ENCODE measurements around the gene CRB1.

Gene CRB1

DNA sequence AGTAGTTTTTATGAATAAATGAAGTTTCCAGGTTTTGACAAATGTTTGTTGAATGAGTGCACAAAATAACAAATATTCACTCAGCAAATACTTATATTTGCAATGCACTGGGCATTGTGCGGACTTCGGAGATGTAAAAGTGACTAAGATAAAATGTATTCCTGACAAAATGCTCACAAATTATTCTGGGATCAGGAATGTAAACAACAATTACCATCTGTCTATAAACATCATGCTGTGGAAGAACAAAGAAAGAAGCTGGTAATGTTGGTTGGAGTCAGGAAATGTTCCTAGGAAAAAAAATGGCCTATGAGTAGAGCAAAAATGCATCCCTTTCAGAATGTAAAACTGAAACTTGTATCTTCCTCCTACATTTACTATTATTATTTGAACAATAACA, 68.5 kb downstream of the CRB1 start:
- H3K4me3 ChIP-seq (ENCODE audit: low read depth in 1 of 5, low read length in 5 of 5) = no peak overlapping the region
- H3K27me3 ChIP-seq (ENCODE audit: control insufficient read depth in 5 of 5, insufficient read depth in 4 of 5, low read length in 5 of 5) = no peaks in the 10 kb centered on the region
- H3K9ac ChIP-seq (ENCODE audit: low read length in 5 of 5) = no peak overlapping the region
- H3K9me3 ChIP-seq (ENCODE audit: control insufficient read depth in 5 of 5, low read length in 5 of 5) = no peaks in the 10 kb centered on the region
- H3K4me1 ChIP-seq (ENCODE audit: control insufficient read depth in 5 of 5, insufficient read depth in 5 of 5, low read length in 5 of 5) = no peaks in the 10 kb centered on the region
- H3K27ac ChIP-seq (ENCODE audit: low read depth, low read length) = no peak overlapping the region
- H3K36me3 ChIP-seq (ENCODE audit: control insufficient read depth in 5 of 5, insufficient read depth in 5 of 5, low read length in 5 of 5) = no peaks in the 10 kb centered on the region

DNA sequence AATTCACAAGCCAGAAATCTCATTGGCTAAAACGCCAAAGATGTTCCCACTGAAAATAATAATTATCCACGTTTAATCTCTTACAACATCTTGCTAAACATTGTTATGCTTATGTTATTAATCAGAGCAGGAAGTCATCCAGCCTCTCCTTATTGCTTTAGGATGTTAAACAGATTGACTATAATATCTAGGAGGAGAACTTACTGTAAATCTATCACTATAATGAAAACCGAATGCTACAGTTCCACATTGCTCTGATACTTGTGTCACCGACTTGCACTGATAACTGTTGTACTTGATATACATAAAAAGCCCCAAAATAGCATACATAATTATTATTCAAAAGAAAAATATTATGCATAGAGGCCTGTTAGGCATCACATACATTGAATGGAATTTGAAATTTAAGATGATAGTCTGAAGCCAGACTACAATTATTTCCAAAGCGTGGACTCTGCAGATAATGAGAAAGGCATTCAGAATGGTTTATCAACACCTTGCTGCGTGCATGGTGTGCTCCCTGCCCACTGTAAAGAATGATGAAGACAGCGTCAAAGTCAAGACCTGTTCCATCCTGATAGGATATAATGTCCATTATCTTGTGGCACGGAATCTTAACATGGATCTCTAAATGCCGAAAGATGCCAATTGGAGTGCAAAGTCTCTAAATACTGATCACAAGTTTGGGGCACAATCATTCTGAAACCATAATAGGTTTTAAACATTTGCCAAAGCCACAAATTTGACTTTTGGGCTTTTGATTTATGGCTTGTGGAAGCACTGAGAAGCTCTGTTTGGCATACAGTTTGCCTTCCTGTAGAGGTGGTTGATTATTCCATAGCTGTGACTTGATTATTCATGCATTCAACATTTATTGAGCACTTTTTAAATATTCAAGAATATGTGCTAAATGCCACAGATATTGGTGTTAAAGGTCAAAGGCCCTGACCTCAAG, 71.3 kb downstream of the CRB1 start:
- no peak overlapping the region for H3K4me3 ChIP-seq (ENCODE audit: low read depth in 1 of 5, low read length in 5 of 5)
- H3K4me1 ChIP-seq (ENCODE audit: control insufficient read depth in 5 of 5, insufficient read depth in 5 of 5, low read length in 5 of 5) = peaks cover 0 to 8% (median 0%) of the 10 kb centered on the region in 5 donors
- no peak overlapping the region for H3K9ac ChIP-seq (ENCODE audit: low read length in 5 of 5)
- no peaks in the 10 kb centered on the region for H3K36me3 ChIP-seq (ENCODE audit: control insufficient read depth in 5 of 5, insufficient read depth in 5 of 5, low read length in 5 of 5)
- no peaks in the 10 kb centered on the region for H3K27me3 ChIP-seq (ENCODE audit: control insufficient read depth in 5 of 5, insufficient read depth in 4 of 5, low read length in 5 of 5)
- no peaks in the 10 kb centered on the region for H3K9me3 ChIP-seq (ENCODE audit: control insufficient read depth in 5 of 5, low read length in 5 of 5)
- H3K27ac ChIP-seq (ENCODE audit: low read depth, low read length) = no peak overlapping the region

DNA sequence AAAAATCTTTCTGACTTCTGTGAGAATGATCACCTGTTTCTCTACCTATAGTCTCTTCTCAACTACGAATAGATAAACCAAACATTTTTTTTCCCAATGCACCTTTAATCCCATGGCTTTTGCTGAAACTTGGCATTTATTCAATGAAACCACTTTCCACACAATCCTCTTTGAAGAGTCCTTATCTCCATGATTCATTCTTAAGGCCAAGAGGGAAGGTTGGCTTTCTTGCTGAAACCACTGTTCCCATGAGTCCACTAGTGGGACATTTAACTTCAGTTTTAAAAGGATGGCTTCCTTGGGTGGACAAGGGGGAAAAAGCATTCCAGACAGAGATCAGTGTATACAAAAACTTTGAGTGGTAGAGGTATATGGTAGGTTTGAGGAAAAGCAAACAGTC, 73.6 kb downstream of the CRB1 start:
- Histone ChIP-seq H3K27me3 (ENCODE audit: control insufficient read depth in 5 of 5, insufficient read depth in 4 of 5, low read length in 5 of 5) (no peaks in the 10 kb centered on the region), H3K27ac (ENCODE audit: low read depth, low read length) (no peak overlapping the region), H3K9me3 (ENCODE audit: control insufficient read depth in 5 of 5, low read length in 5 of 5) (no peaks in the 10 kb centered on the region), H3K4me3 (ENCODE audit: low read depth in 1 of 5, low read length in 5 of 5) (no peak overlapping the region), H3K9ac (ENCODE audit: low read length in 5 of 5) (no peak overlapping the region), H3K36me3 (ENCODE audit: control insufficient read depth in 5 of 5, insufficient read depth in 5 of 5, low read length in 5 of 5) (no peaks in the 10 kb centered on the region), H3K4me1 (ENCODE audit: control insufficient read depth in 5 of 5, insufficient read depth in 5 of 5, low read length in 5 of 5) (peaks cover 0 to 8% (median 0%) of the 10 kb centered on the region in 5 donors)

DNA sequence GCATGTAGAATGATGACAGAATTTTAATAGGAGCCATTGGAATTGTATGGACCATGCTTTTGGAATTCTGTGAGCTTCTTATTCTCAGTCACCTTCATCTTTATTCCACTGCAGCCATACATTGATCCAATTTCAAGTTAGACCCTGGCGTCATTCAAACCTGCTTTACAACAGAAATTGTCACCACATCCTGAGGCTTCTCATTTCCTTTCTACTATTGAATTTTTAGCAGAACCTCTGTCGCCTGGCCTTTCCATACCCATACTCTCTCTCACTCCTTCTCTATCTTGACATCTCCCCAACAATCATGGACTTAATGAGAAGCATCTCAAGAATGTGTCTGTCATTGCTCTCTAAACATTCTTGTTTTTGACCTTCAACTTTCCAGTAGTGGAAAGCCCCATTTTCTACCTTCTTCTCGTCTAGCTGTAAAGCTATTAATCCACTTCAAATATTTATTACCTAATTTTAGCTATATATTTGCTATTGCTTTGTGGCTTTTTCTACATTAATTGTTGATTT, 74.1 kb downstream of the CRB1 start:
- Histone ChIP-seq H3K4me1 (ENCODE audit: control insufficient read depth in 5 of 5, insufficient read depth in 5 of 5, low read length in 5 of 5) (peaks cover 0 to 8% (median 0%) of the 10 kb centered on the region in 5 donors), H3K27ac (ENCODE audit: low read depth, low read length) (no peak overlapping the region), H3K9ac (ENCODE audit: low read length in 5 of 5) (no peak overlapping the region), H3K4me3 (ENCODE audit: low read depth in 1 of 5, low read length in 5 of 5) (no peak overlapping the region), H3K27me3 (ENCODE audit: control insufficient read depth in 5 of 5, insufficient read depth in 4 of 5, low read length in 5 of 5) (no peaks in the 10 kb centered on the region), H3K36me3 (ENCODE audit: control insufficient read depth in 5 of 5, insufficient read depth in 5 of 5, low read length in 5 of 5) (no peaks in the 10 kb centered on the region), H3K9me3 (ENCODE audit: control insufficient read depth in 5 of 5, low read length in 5 of 5) (no peaks in the 10 kb centered on the region)

DNA sequence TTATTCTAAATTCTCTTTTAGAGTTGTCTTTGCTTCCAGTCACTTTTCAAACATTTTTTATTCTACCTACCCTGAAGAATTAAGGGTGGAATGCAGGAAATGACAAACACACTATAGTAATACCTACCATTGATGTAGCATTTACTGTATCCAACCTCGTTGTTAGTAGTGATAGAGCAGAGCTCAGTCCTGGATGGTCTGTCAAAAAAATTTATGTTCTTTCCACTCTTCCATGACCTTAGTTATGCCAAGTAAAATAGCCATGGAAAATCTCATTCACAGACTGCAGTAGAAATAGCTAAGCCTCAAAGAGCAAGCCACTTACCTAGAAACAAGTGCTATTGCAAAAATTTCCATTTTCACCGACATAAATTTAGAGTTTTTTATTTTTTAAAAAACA, 74.6 kb downstream of the CRB1 start:
- peaks cover 0 to 8% (median 0%) of the 10 kb centered on the region in 5 donors for H3K4me1 ChIP-seq (ENCODE audit: control insufficient read depth in 5 of 5, insufficient read depth in 5 of 5, low read length in 5 of 5)
- no peaks in the 10 kb centered on the region for H3K9me3 ChIP-seq (ENCODE audit: control insufficient read depth in 5 of 5, low read length in 5 of 5)
- H3K27ac ChIP-seq (ENCODE audit: low read depth, low read length) = no peak overlapping the region
- no peak overlapping the region for H3K9ac ChIP-seq (ENCODE audit: low read length in 5 of 5)
- no peaks in the 10 kb centered on the region for H3K36me3 ChIP-seq (ENCODE audit: control insufficient read depth in 5 of 5, insufficient read depth in 5 of 5, low read length in 5 of 5)
- no peak overlapping the region for H3K4me3 ChIP-seq (ENCODE audit: low read depth in 1 of 5, low read length in 5 of 5)
- no peaks in the 10 kb centered on the region for H3K27me3 ChIP-seq (ENCODE audit: control insufficient read depth in 5 of 5, insufficient read depth in 4 of 5, low read length in 5 of 5)

DNA sequence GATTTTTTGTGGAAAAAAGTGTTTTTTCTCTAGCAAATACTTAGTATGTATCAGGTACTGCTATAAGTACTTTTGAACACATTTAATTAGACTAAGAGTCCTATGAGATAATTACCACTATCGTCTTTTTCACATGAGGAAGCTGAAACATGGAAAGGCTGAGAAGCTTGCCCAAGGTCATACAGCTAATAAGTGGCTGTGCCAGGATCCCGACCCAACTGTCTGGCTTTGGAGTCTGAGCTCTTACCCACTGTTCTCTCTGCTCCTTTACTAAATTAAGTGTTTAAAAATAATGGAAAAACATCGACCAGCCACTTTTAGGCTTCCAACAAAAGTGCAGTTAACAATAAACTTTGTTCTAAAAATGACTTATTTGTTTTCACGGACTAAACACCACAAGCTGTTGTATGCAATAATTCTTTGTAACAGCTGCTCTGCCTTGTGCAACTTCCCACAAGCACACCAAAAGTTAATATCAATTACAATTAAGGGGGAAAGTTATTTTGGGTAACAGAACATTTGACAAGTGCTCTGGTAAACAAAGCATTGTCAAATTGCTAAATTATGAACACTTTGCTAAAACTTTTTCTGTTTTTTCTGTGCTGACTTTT, 75.7 kb downstream of the CRB1 start:
- Histone ChIP-seq H3K9ac (ENCODE audit: low read length in 5 of 5) (no peak overlapping the region), H3K9me3 (ENCODE audit: control insufficient read depth in 5 of 5, low read length in 5 of 5) (no peaks in the 10 kb centered on the region), H3K36me3 (ENCODE audit: control insufficient read depth in 5 of 5, insufficient read depth in 5 of 5, low read length in 5 of 5) (no peaks in the 10 kb centered on the region), H3K27me3 (ENCODE audit: control insufficient read depth in 5 of 5, insufficient read depth in 4 of 5, low read length in 5 of 5) (no peaks in the 10 kb centered on the region), H3K27ac (ENCODE audit: low read depth, low read length) (no peak overlapping the region), H3K4me1 (ENCODE audit: control insufficient read depth in 5 of 5, insufficient read depth in 5 of 5, low read length in 5 of 5) (peaks cover 0 to 8% (median 0%) of the 10 kb centered on the region in 5 donors), H3K4me3 (ENCODE audit: low read depth in 1 of 5, low read length in 5 of 5) (no peak overlapping the region)

DNA sequence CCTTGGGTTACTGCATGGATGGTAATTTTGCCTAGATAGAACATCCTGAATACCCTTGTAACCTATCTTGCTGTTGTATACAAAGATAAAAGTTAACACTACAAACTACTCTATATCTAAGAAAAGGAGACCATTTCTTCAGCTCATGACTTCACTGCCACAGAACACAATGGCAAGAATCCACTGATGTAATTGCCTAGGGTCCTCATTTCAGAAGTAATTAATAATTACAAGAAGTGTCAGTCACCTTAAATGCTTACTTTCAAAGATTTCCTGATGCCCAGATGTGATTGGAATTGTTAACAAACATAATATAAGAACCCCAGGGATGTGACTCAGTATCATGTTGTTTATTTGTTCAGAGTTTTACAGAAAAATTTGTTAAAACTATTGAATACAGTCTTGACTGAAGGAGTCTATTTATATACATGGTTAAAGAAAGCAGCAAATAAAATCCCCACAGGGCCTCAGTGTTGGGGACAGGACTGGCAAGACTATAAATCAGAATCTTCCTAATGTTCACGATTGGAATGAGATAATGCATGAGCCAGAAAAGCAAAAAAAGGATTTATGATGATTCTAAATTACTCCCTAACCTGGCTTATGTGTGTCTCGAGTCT, 83.9 kb downstream of the CRB1 start:
- Histone ChIP-seq H3K9me3 (ENCODE audit: control insufficient read depth in 5 of 5, low read length in 5 of 5) (no peaks in the 10 kb centered on the region), H3K4me1 (ENCODE audit: control insufficient read depth in 5 of 5, insufficient read depth in 5 of 5, low read length in 5 of 5) (no peaks in the 10 kb centered on the region), H3K27ac (ENCODE audit: low read depth, low read length) (no peak overlapping the region), H3K27me3 (ENCODE audit: control insufficient read depth in 5 of 5, insufficient read depth in 4 of 5, low read length in 5 of 5) (no peaks in the 10 kb centered on the region), H3K36me3 (ENCODE audit: control insufficient read depth in 5 of 5, insufficient read depth in 5 of 5, low read length in 5 of 5) (no peaks in the 10 kb centered on the region), H3K9ac (ENCODE audit: low read length in 5 of 5) (no peak overlapping the region), H3K4me3 (ENCODE audit: low read depth in 1 of 5, low read length in 5 of 5) (no peak overlapping the region)

DNA sequence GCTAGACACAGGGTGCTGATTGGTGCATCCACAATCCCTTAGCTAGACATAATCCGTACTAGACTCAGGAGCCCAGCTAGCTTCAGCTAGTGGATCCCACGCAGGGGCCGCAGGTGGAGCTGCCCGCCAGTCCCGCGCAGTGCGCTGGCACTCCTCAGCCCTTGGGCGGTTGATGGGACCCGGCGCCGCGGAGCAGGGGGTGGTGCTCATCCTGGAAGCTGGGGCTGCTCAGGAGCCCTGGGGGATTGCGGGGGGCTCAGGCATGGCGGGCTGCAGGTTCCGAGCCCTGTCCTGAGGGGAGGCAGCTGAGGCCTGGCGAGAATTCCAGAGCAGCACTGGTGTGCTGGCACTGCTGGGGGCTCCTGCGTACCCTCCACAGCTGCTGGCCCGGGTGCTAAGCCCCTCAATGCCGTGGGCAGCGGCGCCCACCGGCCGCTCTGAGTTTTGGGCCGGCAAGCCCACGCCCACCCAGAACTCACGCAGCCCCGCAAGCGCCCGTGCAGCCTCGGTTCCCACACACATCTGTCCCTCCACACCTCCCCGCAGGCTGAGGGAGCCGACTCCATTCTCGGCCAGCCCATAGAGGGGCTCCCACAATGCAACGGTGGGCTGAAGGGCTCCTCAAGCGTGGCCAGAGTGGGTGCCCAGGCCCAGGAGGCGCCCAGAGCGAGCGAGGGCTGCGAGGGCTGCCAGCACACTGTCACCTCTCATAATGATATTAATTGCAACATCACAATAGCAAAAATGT, 87.4 kb downstream of the CRB1 start:
- H3K4me3 ChIP-seq (ENCODE audit: low read depth in 1 of 5, low read length in 5 of 5) = no peak overlapping the region
- H3K27ac ChIP-seq (ENCODE audit: low read depth, low read length) = no peak overlapping the region
- no peaks in the 10 kb centered on the region for H3K36me3 ChIP-seq (ENCODE audit: control insufficient read depth in 5 of 5, insufficient read depth in 5 of 5, low read length in 5 of 5)
- H3K9ac ChIP-seq (ENCODE audit: low read length in 5 of 5) = no peak overlapping the region
- H3K27me3 ChIP-seq (ENCODE audit: control insufficient read depth in 5 of 5, insufficient read depth in 4 of 5, low read length in 5 of 5) = no peaks in the 10 kb centered on the region
- H3K9me3 ChIP-seq (ENCODE audit: control insufficient read depth in 5 of 5, low read length in 5 of 5) = no peaks in the 10 kb centered on the region
- no peaks in the 10 kb centered on the region for H3K4me1 ChIP-seq (ENCODE audit: control insufficient read depth in 5 of 5, insufficient read depth in 5 of 5, low read length in 5 of 5)

DNA sequence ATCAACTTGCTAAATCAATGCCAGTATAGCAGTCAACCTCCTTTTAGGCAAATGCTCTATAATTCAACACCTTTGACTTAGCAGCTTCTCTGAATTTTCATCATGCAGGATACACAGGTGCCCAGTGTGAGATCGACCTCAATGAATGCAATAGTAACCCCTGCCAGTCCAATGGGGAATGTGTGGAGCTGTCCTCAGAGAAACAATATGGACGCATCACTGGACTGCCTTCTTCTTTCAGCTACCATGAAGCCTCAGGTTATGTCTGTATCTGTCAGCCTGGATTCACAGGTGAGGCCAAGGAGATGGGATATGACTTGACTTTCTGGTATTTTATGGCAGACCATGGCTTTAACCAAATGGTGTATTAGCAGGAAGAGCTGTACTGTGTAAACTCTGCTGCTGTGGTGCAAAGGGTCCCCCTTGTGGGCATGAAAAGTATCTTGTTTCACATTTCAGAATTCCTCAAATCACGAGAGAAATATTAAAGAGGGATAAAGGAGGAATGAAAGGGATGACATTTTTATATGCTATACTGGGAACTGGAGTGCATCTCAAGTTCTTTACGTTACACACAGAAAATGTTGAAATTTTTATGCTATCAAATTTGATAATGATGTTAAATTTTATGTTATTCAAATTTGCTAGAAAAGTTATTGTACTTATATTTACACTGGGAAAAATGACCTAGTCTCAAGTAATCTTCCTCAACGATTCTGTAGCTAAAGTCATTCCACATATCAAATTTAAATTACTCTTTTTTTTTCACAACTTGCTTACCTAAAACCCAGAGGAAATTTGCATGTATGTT, 88.9 kb downstream of the CRB1 start:
- Histone ChIP-seq H3K9ac (ENCODE audit: low read length in 5 of 5) (no peak overlapping the region), H3K9me3 (ENCODE audit: control insufficient read depth in 5 of 5, low read length in 5 of 5) (no peaks in the 10 kb centered on the region), H3K4me1 (ENCODE audit: control insufficient read depth in 5 of 5, insufficient read depth in 5 of 5, low read length in 5 of 5) (no peaks in the 10 kb centered on the region), H3K27ac (ENCODE audit: low read depth, low read length) (no peak overlapping the region), H3K4me3 (ENCODE audit: low read depth in 1 of 5, low read length in 5 of 5) (no peak overlapping the region), H3K36me3 (ENCODE audit: control insufficient read depth in 5 of 5, insufficient read depth in 5 of 5, low read length in 5 of 5) (no peaks in the 10 kb centered on the region), H3K27me3 (ENCODE audit: control insufficient read depth in 5 of 5, insufficient read depth in 4 of 5, low read length in 5 of 5) (no peaks in the 10 kb centered on the region)

All from subcutaneous abdominal adipose tissue (tissue), 5 donors.